Naive thymus-derived CD4-positive, alpha-beta T cell (primary cell): ENCODE measurements around the gene STAT5B. TPM values are rescaled to one million over a fixed set of nuclear protein-coding genes. Genes with fewer than 3 reads are reported as not detected.

ENCODE experiments used
- ATAC-seq: fragments of 150-1000 bp; cut with Tn5 transposase; 2 replicates; pipeline ENCODE4 v1.10.0; 2021; ENCODE audit warnings: mild to moderate bottlenecking, moderate library complexity
- CTCF ChIA-PET: fragments of 350-600 bp; sonication (Branson Sonifier 250); formaldehyde crosslinking; loops from one replicate; lab custom pipeline; 2021; ENCODE audit warnings: antibody characterized with exemption; lab: Charles Lee
- POLR2A ChIA-PET: fragments of 350-600 bp; sonication (Branson Sonifier 250); formaldehyde crosslinking; loops from one replicate; lab custom pipeline; 2021; ENCODE audit warnings: antibody characterized with exemption, inconsistent platforms; lab: Charles Lee
- DNase-seq, 9 donors: peaks; one replicate each; pipeline versions ENCODE4 v3.0.0 to v3.0.0-alpha.2; 2020 to 2022; ENCODE audit warnings: mixed read lengths in 1 of 9
- H3K27ac ChIP-seq: one replicate; pipeline ENCODE4 v1.7.0; 2013; ENCODE audit warnings: mild to moderate bottlenecking, low read depth, low read length, moderate library complexity
- H3K27me3 ChIP-seq, 2 donors: one replicate each; pipeline ENCODE4 v1.7.0; 2013; ENCODE audit warnings: low read length in 2 of 2, mild to moderate bottlenecking in 2 of 2, moderate library complexity in 2 of 2; ENCODE audit not compliant: control insufficient read depth in 2 of 2, insufficient read depth in 2 of 2
- H3K36me3 ChIP-seq, 3 experiments: 1 replicate in 2 of 3; 2 replicates in 1 of 3; pipeline ENCODE4 v1.7.0; 2013; ENCODE audit warnings: low read length in 3 of 3, mild to moderate bottlenecking in 3 of 3, moderate library complexity in 1 of 3; ENCODE audit not compliant: insufficient read depth in 3 of 3, control insufficient read depth in 2 of 3
- H3K4me1 ChIP-seq, 2 donors: one replicate each; pipeline ENCODE4 v1.7.0; 2013; ENCODE audit warnings: low read length in 2 of 2, mild to moderate bottlenecking in 2 of 2, moderate library complexity in 1 of 2; ENCODE audit not compliant: control insufficient read depth in 2 of 2, insufficient read depth in 2 of 2
- H3K4me3 ChIP-seq: 2 replicates; pipeline ENCODE4 v1.7.0; 2013; ENCODE audit warnings: mild to moderate bottlenecking, low read length
- H3K9me3 ChIP-seq, 3 experiments: 1 replicate in 2 of 3; 2 replicates in 1 of 3; pipeline ENCODE4 v1.7.0; 2013; ENCODE audit warnings: low read length in 3 of 3; ENCODE audit not compliant: control insufficient read depth in 2 of 3
- H3K27ac Mint-ChIP-seq, 9 donors: one replicate each; pipeline ENCODE4 v1.8.0; 2020 to 2022; ENCODE audit warnings: mixed read lengths in 9 of 9, mild to moderate bottlenecking in 8 of 9, moderate library complexity in 5 of 9, inconsistent platforms in 2 of 9
- H3K27me3 Mint-ChIP-seq, 5 donors: one replicate each; pipeline ENCODE4 v1.8.0; 2021 to 2022; ENCODE audit warnings: mixed read lengths in 5 of 5, mild to moderate bottlenecking in 1 of 5
- H3K36me3 Mint-ChIP-seq, 5 donors: one replicate each; pipeline ENCODE4 v1.8.0; 2020 to 2022; ENCODE audit warnings: mixed read lengths in 5 of 5, mild to moderate bottlenecking in 3 of 5, inconsistent platforms in 1 of 5
- H3K4me1 Mint-ChIP-seq, 7 donors: one replicate each; pipeline ENCODE4 v1.8.0; 2020 to 2022; ENCODE audit warnings: mixed read lengths in 7 of 7, mild to moderate bottlenecking in 3 of 7, inconsistent platforms in 1 of 7
- H3K4me3 Mint-ChIP-seq, 10 donors: one replicate each; pipeline ENCODE4 v1.8.0; 2020 to 2022; ENCODE audit warnings: mild to moderate bottlenecking in 10 of 10, mixed read lengths in 10 of 10, moderate library complexity in 6 of 10, inconsistent platforms in 2 of 10
- H3K9me3 Mint-ChIP-seq, 11 donors: one replicate each; pipeline ENCODE4 v1.8.0; 2020 to 2022; ENCODE audit warnings: mixed read lengths in 11 of 11, mild to moderate bottlenecking in 4 of 11, inconsistent platforms in 1 of 11, moderate library complexity in 1 of 11
- intact Hi-C, 2 donors: fragments of 100-400 bp; cut with micrococcal nuclease; formaldehyde crosslinking; loops; one replicate each; pipeline ENCODE4 v1.15.1; 2023
- polyA plus RNA-seq, 2 donors: library from polyadenylated mRNA; unstranded; fragments of 300-500 nt; fragmentation: Illumina TruSeq; gene quantifications; one replicate each; pipeline ENCODE4 v1.2.3, GENCODE V29; 2021
- total RNA-seq, 6 experiments: library from RNA in 5 of 6; stranded (reverse) in 5 of 6; gene quantifications; 1 replicate in 5 of 6; 2 replicates in 1 of 6; pipeline ENCODE4 v1.2.3 and lab custom pipeline; 2021 to 2026

STAT5B gene
- total and polyA plus RNA-seq, 7 experiments from 2014 or later = 98.0 to 192 (median 149) TPM

DNA sequence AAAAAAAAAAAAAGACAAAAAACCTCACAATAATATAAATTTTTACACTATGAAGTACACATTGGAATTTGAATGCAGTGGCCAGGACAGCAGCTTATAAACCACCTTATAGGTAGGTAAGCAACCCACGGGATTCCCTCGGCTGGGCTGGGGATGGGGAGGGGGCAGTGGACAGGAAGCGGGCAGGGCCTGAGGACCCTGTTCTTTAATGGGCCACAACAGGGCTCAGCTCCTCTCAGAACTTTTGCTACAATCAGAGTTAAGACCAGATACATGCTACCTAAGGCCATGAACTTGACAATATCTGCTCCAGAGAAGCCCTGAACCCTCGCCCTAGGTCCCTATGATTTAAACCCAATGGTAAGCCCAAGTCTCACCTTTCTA lies 37.2 kb upstream of the STAT5B start:
- Histone ChIP-seq H3K4me1 (peaks cover 13 to 68% of the 10 kb centered on the region in 2 donors), H3K27ac (peak overlapping the region; percentile 69), H3K36me3 (peaks cover 7 to 47% (median 8%) of the 10 kb centered on the region in 3 experiments), H3K27me3 (no peaks in the 10 kb centered on the region), H3K4me3 (no peak overlapping the region), H3K9me3 (no peaks in the 10 kb centered on the region)
- ATAC-seq (no peak), DNase-seq (no peak)
- ChIA-PET POLR2A (interaction anchor here (0.6 to 9.1 kb wide), 14 partner anchors 8 to 296 kb away, joined by 3 to 88 read pairs (median 10); partner anchors contain the start of genes DNAJC7, STAT3 and STAT5A), CTCF (interaction anchor here (0.8 to 9.4 kb wide), 10 partner anchors 9 to 230 kb away, joined by 3 to 54 read pairs (median 6); partner anchors contain the start of gene STAT3)
- Mint-ChIP-seq H3K27me3 (no peaks in the 10 kb centered on the region), H3K27ac (peak overlapping the region; percentile 62 to 94 (median 85)), H3K9me3 (no peaks in the 10 kb centered on the region), H3K36me3 (peaks cover 0 to 33% (median 6%) of the 10 kb centered on the region in 5 donors), H3K4me1 (peaks cover 51 to 90% (median 80%) of the 10 kb centered on the region in 7 donors), H3K4me3 (peak overlapping the region; percentile 39 to 82 (median 68))
- intact Hi-C loops = loop anchor here (2.0 to 10.0 kb wide), 6 partner anchors 25 to 361 kb away; partner anchors contain the start of genes ATP6V0A1 (in 1 of the 2), DNAJC7 (in 1 of the 2), PLEKHH3 (in 1 of the 2) and STAT5A (in 1 of the 2)

DNA sequence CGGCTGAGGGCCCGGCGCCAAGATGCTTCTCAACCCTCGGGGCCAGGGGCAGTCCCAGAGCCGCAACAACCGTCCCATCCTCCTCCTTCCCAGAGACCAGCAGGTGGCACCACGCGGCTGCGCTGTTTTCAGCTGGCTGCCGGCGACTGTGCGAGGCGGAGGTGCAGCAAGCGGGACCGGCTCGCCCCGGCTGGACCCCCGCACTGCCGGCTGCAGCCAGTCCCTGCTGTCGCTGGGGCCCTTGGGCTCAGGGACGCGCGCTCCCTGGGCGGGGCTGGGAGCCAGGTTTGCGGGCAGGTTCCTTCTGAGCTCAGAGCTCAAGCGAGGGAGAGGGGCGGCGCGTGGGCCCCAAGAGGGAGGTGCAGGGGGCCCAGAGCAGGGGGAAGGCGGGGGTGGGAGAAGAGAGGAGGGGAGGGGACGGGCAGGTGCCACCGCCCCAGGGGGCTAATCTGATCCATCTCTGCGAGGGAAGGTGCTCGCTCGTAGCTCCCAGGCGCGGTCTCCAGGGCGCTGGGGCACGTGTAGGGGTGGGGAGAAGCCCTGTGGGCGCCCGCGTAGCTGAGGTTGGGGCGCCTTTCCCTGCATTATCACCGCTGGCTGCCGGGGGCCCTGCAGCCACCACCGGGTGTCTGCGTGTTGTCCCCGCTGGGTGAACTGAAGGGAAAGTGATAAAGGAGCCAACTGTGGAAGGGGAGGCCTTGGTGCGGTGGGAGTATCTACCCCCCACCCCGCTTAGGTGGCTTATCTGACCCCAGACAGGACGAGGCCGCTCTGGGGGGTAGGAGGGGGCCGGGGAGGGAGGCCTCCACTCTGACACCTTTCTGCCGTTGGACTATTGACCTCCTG lies 36.3 kb upstream of the STAT5B start:
- Histone ChIP-seq H3K27ac (peak overlapping the region; percentile 69), H3K9me3 (no peaks in the 10 kb centered on the region), H3K4me1 (peaks cover 13 to 67% of the 10 kb centered on the region in 2 donors), H3K4me3 (peak overlapping the region; percentile 24), H3K36me3 (peaks cover 7 to 50% (median 8%) of the 10 kb centered on the region in 3 experiments), H3K27me3 (no peaks in the 10 kb centered on the region)
- CTCF ChIA-PET = interaction anchor here (0.5 to 9.4 kb wide), 19 partner anchors 10 to 303 kb away, joined by 3 to 54 read pairs (median 4); partner anchors contain the start of gene STAT3
- POLR2A ChIA-PET = interaction anchor here (0.6 to 9.1 kb wide), 19 partner anchors 9 to 295 kb away, joined by 3 to 88 read pairs (median 7); partner anchors contain the start of genes DNAJC7, STAT3, STAT5A and STAT5B
- Mint-ChIP-seq H3K27ac (peak overlapping the region; percentile 62 to 94 (median 85)), H3K27me3 (no peaks in the 10 kb centered on the region), H3K4me3 (peak overlapping the region; percentile 54 to 82 (median 72)), H3K36me3 (peaks cover 0 to 37% (median 10%) of the 10 kb centered on the region in 5 donors), H3K9me3 (no peaks in the 10 kb centered on the region), H3K4me1 (peaks cover 49 to 94% (median 79%) of the 10 kb centered on the region in 7 donors)
- DNase-seq = peak; percentile 62 to 81 (median 74)
- intact Hi-C loops = loop anchor here (1.0 to 10.0 kb wide), 9 partner anchors 11 to 362 kb away; partner anchors contain the start of genes ATP6V0A1 (in 1 of the 2), DNAJC7 (in 1 of the 2), PLEKHH3 (in 1 of the 2) and STAT5A (in 1 of the 2)
- peak; percentile 82 for ATAC-seq

DNA sequence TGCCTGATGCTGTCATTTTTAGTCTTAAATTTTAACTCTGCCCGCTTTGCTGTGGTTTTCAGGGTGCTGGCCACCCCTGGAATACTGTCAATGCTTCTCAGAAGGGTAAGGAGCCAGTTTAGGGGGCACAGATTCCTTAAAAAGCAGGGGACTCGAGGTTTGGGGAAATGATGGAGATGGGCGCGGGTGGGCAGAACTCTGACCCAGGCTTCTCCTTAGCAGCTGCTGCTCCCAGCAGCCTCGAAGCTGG lies 35.8 kb upstream of the STAT5B start:
- Histone ChIP-seq H3K27ac (peak overlapping the region; percentile 69), H3K9me3 (no peaks in the 10 kb centered on the region), H3K4me3 (peak overlapping the region; percentile 24), H3K36me3 (peaks cover 7 to 50% (median 10%) of the 10 kb centered on the region in 3 experiments), H3K27me3 (no peaks in the 10 kb centered on the region), H3K4me1 (peaks cover 13 to 62% of the 10 kb centered on the region in 2 donors)
- ChIA-PET CTCF (interaction anchor here (0.5 to 9.4 kb wide), 17 partner anchors 9 to 304 kb away, joined by 3 to 54 read pairs (median 4); partner anchors contain the start of gene STAT3), POLR2A (interaction anchor here (0.7 to 9.1 kb wide), 15 partner anchors 9 to 94 kb away, joined by 3 to 88 read pairs (median 8); partner anchors contain the start of genes STAT3, STAT5A and STAT5B)
- peaks cover 47 to 94% (median 79%) of the 10 kb centered on the region in 7 donors for H3K4me1 Mint-ChIP-seq
- peaks cover 0 to 38% (median 11%) of the 10 kb centered on the region in 5 donors for H3K36me3 Mint-ChIP-seq
- H3K27me3 Mint-ChIP-seq = no peaks in the 10 kb centered on the region
- ATAC-seq = no peak
- H3K9me3 Mint-ChIP-seq = no peaks in the 10 kb centered on the region
- H3K27ac Mint-ChIP-seq = peak overlapping the region; percentile 41 to 94 (median 85)
- DNase-seq = peak in 1 of 9 donors; percentile 18
- intact Hi-C loops = loop anchor here (1.0 to 10.0 kb wide), 9 partner anchors 11 to 363 kb away; partner anchors contain the start of genes ATP6V0A1 (in 1 of the 2), DNAJC7 (in 1 of the 2), PLEKHH3 (in 1 of the 2) and STAT5A (in 1 of the 2)
- H3K4me3 Mint-ChIP-seq = peak overlapping the region; percentile 18 to 82 (median 72)

DNA sequence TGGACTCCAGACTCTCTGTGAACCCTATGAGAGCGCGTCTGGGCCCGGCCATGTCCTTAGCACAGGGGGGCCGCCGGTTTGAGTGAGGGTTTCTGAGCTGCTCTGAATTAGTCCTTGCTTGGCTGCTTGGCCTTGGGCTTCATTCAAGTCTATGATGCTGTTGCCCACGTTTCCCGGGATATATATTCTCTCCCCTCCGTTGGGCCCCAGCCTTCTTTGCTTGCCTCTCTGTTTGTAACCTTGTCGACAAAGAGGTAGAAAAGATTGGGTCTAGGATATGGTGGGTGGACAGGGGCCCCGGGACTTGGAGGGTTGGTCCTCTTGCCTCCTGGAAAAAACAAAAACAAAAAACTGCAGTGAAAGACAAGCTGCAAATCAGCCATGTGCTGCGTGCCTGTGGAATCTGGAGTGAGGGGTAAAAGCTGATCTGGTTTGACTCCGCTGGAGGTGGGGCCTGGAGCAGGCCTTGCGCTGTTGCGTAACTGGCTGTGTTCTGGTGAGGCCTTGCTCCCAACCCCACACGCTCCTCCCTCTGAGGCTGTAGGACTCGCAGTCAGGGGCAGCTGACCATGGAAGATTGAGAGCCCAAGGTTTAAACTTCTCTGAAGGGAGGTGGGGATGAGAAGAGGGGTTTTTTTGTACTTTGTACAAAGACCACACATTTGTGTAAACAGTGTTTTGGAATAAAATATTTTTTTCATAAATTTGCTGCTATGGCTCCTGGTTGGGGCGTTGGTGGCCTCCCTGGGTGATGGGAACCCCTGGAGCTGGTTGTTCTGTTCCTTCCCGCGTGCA lies 35.2 kb upstream of the STAT5B start:
- Mint-ChIP-seq H3K4me1 (peaks cover 47 to 93% (median 78%) of the 10 kb centered on the region in 7 donors), H3K9me3 (no peaks in the 10 kb centered on the region), H3K27ac (peak overlapping the region; percentile 71 to 96 (median 85)), H3K27me3 (no peaks in the 10 kb centered on the region), H3K36me3 (peaks cover 0 to 34% (median 13%) of the 10 kb centered on the region in 5 donors), H3K4me3 (peak overlapping the region; percentile 62 to 82 (median 72))
- H3K27ac ChIP-seq = peak overlapping the region; percentile 69
- peaks cover 13 to 62% of the 10 kb centered on the region in 2 donors for H3K4me1 ChIP-seq
- no peak overlapping the region for H3K4me3 ChIP-seq
- intact Hi-C loops = loop anchor here (1.0 to 10.0 kb wide), 9 partner anchors 12 to 363 kb away; partner anchors contain the start of genes ATP6V0A1 (in 1 of the 2), DNAJC7 (in 1 of the 2), PLEKHH3 (in 1 of the 2) and STAT5A (in 1 of the 2)
- no peaks in the 10 kb centered on the region for H3K9me3 ChIP-seq
- H3K27me3 ChIP-seq = no peaks in the 10 kb centered on the region
- ChIA-PET CTCF (interaction anchor here (0.6 to 9.4 kb wide), 15 partner anchors 8 to 206 kb away, joined by 3 to 54 read pairs (median 4); partner anchors contain the start of gene STAT3), POLR2A (interaction anchor here (0.6 to 9.1 kb wide), 16 partner anchors 10 to 480 kb away, joined by 3 to 88 read pairs (median 8); partner anchors contain the start of genes STAT3, STAT5A and STAT5B)
- peak; percentile 16 for ATAC-seq
- peaks cover 7 to 47% (median 15%) of the 10 kb centered on the region in 3 experiments for H3K36me3 ChIP-seq
- peak in 2 of 9 donors; percentile 14 to 20 for DNase-seq

DNA sequence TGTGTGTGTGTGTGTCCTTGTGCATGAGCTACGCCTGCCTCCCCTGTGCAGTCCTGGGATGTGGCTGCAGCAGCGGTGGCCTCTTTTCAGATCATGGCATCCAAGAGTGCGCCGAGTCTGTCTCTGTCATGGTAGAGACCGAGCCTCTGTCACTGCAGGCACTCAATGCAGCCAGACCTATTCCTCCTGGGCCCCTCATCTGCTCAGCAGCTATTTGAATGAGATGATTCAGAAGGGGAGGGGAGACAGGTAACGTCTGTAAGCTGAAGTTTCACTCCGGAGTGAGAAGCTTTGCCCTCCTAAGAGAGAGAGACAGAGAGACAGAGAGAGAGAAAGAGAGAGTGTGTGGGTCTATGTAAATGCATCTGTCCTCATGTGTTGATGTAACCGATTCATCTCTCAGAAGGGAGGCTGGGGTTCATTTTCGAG lies 34.6 kb upstream of the STAT5B start:
- intact Hi-C loops = loop anchor here (2.0 to 10.0 kb wide), 3 partner anchors 88 to 364 kb away; partner anchors contain the start of genes DNAJC7 (in 1 of the 2) and PLEKHH3 (in 1 of the 2)
- CTCF ChIA-PET = interaction anchor here (0.6 to 9.4 kb wide), 8 partner anchors 11 to 225 kb away, joined by 3 to 54 read pairs (median 4); partner anchors contain the start of gene NAGLU

More for the DNA sequence above, 34.6 kb upstream of the STAT5B start:
- no peaks in the 10 kb centered on the region for H3K9me3 ChIP-seq
- H3K27ac Mint-ChIP-seq = peak overlapping the region; percentile 71 to 96 (median 85)
- peaks cover 0 to 39% (median 17%) of the 10 kb centered on the region in 5 donors for H3K36me3 Mint-ChIP-seq
- H3K4me3 ChIP-seq = no peak overlapping the region
- H3K27me3 ChIP-seq = no peaks in the 10 kb centered on the region
- peaks cover 11 to 62% of the 10 kb centered on the region in 2 donors for H3K4me1 ChIP-seq
- no peaks in the 10 kb centered on the region for H3K9me3 Mint-ChIP-seq
- H3K4me1 Mint-ChIP-seq = peaks cover 50 to 95% (median 80%) of the 10 kb centered on the region in 7 donors
- H3K4me3 Mint-ChIP-seq = peak overlapping the region; percentile 29 to 82 (median 66)
- peaks cover 7 to 47% (median 19%) of the 10 kb centered on the region in 3 experiments for H3K36me3 ChIP-seq
- H3K27me3 Mint-ChIP-seq = no peaks in the 10 kb centered on the region
- DNase-seq (no peak), ATAC-seq (no peak)
- H3K27ac ChIP-seq = peak overlapping the region; percentile 69
- POLR2A ChIA-PET = interaction anchor here (0.6 to 9.1 kb wide), 11 partner anchors 10 to 89 kb away, joined by 3 to 88 read pairs (median 9); partner anchors contain the start of genes STAT3, STAT5A and STAT5B
